Hematopoietic multipotent progenitor cell treated with erythropoietin and hydrocortisone succinate and interleukin-3 and kit ligand, for 6 days (in vitro differentiated cells): ENCODE measurements around the gene MON1A.
A peak's percentile ranks its signal among the peaks of the same experiment; 100 is the strongest.
"Not testable (repeated sequence)": the region's sequence is repeated elsewhere in the genome, so short reads cannot be mapped to it uniquely, and the experiment has no call there.

Experiments
- DNase-seq: peaks from one replicate; pipeline ENCODE4 v3.0.0-alpha.2; 2015

The MON1A gene, protein sequence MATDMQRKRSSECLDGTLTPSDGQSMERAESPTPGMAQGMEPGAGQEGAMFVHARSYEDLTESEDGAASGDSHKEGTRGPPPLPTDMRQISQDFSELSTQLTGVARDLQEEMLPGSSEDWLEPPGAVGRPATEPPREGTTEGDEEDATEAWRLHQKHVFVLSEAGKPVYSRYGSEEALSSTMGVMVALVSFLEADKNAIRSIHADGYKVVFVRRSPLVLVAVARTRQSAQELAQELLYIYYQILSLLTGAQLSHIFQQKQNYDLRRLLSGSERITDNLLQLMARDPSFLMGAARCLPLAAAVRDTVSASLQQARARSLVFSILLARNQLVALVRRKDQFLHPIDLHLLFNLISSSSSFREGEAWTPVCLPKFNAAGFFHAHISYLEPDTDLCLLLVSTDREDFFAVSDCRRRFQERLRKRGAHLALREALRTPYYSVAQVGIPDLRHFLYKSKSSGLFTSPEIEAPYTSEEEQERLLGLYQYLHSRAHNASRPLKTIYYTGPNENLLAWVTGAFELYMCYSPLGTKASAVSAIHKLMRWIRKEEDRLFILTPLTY

DNA sequence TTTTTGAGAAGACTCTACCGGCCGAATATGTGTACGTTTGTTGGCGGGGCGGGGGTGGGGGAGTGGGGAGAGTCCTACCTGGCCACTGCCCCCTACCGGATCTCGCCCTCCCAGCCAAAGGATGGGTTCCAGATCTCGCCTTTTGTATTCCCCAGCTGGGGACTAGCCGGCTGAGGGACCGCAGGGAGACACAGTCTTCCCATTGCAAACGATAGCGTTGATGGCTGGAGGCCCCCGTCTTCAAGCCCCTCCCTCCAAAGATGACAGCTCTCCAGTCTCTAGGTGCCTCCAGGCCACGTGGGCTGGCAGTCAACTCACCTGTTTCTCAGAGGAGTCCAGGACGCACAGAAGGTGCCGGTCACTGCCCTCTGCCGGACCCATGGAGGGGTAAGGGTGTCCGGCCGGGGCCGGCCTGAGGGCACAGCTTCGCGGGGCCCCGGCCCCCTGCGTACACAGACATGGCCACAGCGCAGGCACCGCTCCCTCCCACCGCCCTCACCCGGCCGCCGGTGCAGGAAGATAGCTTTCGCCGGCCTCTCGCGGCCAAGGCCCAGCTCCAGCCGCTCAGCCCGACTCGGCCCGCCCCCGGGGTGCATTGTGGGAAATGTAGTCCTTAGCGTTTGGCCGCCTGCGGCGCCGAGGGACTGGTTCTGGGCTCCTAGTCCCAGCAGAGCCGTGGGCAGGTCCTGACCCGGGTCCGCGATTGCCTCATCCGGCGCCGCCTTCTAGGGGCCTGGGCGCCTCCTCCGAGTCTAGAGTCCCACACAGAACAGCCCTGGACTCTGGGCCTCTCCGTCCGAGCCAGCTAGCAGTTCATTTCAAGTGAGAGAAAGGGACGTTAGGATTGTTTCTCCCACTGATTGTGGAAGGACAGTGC lies at the start of gene MON1A:
Gene MON1A (minus strand): TSS at position 521 of the 877 bp plus-strand sequence. CDS start 16,465 bp downstream, outside the sequence.
- DNase-seq = peak; percentile 95

DNA sequence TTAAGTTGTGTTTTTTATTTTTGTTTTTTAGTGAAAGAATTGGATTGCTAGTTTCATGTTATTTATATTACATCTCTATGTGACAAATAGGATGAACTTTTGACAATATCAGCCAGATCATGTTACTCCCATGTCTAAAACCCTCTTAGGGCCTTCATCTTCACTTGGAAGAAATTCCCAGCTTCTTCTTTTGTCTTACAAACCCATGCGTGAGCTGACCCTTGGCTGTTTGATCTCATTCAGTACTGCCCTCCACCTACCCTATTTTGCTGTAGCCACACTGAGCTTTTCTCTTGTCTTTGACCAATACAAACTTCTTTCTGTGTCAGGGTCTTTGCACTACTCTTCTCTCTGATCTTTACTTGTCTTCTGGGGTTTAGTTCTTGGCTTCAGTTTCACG lies 47.3 kb upstream of the MON1A start:
- no peak for DNase-seq

DNA sequence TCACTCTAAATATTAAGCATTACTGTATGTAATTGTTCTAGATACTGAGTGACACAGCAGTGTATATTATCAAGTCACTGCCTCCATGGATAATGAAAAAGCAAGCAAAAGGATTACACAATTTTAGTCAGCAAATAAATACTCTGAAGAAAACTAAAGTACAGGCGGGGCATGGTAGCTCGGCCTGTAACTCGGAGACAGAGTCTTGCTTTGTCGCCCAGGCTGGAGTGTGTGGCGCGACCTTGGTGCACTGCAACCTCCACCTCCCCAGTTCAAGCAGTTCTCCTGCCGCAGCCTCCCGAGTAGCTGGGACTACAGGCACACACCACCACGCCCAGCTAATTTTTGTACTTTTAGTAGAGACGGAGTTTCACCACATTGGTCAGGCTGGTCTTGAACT lies 43.0 kb upstream of the MON1A start:
- DNase-seq = no peak

DNA sequence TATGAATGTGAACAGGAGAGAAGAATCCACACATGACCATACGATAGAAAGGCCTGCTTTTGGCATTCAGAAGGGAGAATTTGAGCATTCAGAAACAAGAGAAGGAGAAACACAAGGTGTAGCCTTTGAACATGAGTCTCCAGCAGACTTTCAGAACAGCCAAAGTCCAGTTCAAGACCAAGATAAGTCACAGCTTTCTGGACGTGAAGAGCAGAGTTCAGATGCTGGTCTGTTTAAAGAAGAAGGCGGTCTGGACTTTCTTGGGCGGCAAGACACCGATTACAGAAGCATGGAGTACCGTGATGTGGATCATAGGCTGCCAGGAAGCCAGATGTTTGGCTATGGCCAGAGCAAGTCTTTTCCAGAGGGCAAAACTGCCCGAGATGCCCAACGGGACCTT lies 38.7 kb upstream of the MON1A start:
- DNase-seq = no peak

DNA sequence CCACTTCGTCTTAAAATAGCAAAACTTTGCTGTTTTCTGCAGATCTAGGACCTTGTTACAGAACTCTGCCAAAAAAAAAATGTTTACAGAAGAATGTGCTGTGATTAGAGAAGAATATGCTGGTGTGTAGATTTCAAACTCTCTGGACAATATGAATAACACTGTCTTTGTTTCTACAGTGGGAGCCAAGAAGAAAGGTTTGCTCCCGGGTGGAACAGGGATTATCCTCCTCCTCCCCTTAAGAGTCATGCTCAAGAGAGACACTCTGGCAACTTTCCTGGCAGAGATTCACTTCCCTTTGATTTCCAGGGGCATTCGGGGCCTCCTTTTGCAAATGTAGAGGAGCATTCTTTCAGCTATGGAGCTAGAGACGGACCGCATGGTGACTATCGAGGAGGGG lies 37.7 kb upstream of the MON1A start:
- DNase-seq = no peak

DNA sequence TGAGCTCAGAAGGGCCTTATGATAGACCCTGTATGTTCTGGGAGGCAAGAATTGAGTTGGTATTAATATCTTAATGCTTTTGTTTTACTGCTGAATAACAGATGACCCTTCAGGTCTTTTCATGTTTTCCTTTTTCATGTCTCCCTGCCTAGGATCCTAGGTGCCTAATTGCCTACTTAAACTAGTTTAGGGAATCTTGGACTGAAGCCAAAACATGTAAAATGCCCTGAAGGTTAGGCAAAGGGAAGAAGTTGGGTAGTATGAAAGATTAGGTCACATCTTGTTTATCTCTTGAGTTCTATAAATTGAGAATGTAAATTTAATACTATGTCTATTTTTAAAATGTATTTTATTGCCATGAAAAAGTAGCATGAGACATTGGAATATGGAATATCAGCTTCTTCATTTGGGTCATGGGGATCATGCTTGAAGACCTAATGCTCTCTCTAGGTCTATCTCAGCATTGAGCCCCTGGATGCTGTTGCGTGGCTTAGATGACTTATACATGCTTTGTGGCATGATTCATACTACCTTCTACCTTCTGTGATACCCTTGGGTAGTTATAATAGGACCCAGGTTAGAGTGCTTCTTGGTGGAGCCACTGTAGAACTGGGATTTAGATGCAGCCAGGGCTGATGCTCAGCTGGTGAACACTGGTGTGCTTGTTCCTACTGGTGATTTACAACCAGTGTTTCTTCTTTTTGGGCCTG lies 36.8 kb upstream of the MON1A start:
- no peak for DNase-seq

DNA sequence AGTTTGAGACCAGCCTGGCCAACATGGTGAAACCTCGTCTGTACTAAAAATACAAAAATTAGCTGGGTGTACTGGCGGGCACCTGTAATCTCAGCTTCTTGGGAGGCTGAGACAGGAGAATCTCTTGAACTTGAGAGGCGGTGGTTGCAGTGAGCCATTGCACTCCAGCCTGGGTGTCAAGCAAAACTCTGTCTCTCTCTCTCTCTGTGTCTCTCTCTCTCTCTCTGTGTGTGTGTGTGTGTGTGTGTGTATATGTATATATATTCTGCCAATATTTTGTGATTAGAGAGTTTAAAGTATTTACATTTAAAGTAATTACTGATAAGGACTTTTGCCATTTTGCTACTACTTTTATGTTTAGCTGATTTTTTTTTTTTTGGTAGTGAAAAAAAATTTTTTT lies 26.0 kb upstream of the MON1A start:
- DNase-seq = no peak

DNA sequence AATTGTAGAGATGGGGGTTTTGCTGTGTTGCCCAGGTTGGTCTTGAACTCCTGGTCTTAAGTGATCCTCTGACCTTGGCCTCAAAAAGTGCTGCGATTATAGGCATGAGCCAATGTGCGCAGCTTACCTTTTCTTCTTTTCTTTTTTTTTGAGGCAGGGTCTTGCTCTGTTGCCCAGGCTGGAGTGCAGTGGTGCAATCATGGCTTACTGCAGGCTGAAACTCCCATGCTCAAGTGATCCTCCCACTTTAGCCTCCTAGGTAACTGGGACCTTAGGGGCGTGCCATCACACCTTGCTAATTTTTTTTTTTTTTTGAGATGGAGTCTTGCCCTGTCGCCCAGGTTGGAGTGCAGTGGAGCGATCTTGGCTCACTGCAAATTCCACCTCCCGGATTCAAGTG lies 23.3 kb upstream of the MON1A start:
- no peak for DNase-seq

DNA sequence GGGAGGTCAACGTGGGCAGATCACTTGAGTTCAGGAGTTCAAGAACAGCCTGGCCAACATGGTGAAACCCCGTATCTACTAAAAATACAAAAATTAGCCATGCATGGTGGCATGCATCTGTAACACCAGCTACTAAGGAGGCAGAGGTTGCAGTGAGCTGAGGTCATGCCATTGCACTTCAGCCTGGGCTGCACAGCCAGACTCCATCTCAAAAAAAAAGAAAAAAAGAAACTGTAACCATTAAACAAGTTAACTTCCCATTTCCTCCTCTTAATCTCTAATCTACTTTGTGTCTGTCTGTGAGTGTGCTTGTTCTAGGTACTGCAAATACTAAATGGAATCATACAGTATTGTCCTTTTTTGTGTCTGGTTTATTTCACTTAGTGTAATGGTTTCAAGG lies 13.0 kb upstream of the MON1A start:
- peak; percentile 39 for DNase-seq

DNA sequence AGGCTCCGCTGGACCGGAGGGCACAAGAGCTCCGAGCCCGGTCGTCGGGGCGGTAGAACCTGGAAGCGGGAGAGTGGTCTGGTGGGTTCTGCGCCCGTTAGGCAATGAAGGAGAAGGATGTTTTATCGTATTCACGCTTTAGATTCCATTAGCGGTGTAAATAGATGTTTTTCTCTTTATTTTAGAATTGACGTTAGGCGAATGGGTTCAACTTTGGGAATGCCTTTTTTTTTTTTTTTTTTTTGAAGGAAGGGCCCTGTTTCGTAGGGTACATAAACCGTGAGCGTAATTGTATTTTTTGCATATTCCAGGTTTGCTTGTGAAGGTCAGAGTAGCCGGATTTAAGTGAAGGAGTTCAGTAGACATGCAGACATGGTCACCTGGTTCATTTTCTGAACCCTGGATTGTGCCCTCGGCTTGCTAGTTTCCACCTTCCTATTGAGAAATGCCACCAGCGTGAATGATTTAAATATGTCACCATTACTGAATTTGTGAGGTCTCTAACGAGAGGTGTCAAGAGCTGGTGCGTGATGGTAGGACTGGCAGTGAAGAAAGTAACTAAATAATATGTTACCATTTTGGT lies 11.1 kb upstream of the MON1A start:
- peak; percentile 24 for DNase-seq

DNA sequence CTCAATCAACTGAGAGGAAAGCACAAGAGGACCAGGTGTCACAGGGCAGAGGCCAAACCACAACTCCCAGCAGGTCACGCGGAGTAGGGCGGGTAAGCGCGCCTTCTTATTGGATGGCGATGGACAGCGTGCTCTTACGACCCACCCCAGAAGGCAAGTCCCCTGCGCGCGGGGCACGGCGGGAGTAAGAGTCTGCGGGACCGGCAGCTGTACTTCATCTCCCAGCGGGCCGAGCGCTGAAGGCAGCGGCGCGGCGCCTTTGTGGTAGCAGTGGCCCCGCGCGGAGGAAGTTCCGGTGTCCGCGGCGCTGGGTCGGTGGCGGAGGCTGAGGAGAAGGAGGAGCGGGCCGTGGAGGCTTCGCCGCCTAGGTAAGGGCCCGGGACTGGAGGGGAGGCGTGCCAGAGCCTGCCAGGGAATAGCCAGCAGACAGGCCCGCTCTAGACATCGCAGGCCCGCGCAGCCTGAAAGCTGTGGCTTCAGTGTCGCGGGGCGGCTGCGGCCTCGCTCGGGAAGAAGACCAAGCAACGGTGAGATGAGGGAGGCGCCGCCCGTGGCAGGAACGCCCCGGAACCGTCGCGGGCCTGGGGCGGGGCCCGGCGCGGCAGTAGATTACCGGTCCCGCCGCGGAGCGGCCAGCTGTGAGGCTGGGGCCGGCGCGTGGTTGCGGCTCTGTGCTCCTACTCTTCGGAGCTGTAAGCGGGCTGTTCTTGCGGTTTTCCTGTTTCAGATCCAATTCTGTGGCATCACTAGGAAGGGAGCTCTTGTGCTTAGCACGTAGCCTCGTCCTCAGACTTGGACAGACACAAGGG lies 10.5 kb upstream of the MON1A start, which contains the start of gene RBM6:
Gene RBM6 (plus strand): TSS at position 293 of the 809 bp plus-strand sequence. CDS start 22,492 bp downstream, outside the sequence.
- DNase-seq = peak; percentile 99

DNA sequence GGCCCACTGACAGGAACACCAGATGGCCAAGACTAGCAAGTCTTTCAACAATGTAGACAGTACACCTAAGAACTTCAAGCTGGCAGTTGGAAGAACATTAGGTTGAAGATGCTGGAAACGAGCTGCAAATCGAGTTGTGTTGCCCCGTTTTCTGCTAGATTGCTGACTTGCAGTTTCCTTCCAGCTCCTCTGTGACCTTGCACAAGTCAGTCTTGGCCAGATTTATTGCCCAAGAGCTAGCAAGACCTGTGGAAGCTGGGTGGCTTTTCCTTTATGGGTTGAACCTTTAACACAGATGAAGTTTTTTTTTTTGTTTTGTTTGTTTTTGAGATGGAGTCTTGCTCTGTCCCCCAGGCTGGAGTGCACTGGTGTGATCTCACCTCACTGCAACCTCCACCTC lies 7.5 kb upstream of the MON1A start:
- DNase-seq = peak; percentile 37

DNA sequence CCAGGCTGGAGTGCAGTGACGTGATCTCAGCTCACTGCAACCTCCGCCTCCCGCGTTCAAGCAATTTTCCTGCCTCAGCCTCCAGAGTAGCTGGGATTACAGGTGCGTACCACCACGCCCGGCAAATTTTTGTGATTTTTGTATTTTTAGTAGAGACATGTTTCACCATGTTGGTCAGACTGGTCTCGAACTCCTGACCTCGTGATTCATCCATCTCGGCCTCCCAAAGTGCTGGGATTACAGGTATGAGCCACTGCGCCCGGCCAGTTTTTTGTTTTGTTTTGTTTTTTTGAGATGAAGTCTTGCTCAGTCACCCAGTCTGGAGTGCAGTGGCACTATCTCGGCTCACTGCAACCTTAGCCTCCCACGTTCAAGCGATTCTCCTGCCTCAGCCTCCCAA lies 2.7 kb upstream of the MON1A start:
- not testable (repeated sequence) for DNase-seq

DNA sequence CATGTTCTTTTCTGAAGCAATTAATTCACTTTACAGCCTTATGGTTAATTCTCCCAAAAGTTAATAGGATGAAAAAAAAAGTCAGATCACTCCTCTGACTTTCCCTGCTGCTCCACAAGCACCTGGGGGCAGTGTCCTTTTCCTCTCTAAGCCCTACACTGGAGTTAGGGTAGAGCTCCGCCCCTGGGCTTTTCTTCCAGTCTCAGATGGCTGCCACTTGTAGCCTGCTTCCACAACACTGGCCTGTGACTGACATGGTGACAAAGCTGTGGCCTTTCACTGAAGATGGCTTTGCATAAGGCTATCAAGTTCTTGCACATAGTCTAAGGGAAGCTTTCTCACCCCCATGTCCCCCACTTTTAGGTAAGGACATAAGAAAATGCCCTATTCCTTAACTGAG lies 1.3 kb upstream of the MON1A start:
- DNase-seq = peak; percentile 49

DNA sequence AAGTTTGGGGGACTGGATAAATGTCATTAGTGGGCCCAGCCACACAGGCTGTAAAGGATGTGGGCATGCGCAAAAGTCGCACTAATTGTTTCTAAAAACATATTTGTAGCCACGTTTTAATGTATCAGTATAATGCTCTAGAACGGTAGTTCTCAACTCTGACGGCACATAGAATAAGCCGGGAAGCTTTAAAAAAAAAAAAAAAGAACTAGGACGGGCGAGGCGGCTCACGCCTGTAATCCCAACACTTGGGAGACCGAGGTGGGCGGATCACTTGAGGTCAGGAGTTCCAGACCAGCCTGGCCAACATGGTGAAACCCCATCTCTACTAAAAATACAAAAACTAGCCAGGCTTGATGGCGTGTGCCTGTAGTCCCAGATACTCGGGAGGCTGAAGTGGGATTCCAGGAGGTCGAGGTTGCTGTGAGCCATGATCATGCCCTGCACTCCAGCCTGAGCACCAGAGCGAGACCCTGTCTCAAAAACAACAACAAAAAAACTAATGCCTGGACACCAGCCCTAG lies 618 bp upstream of the MON1A start:
- DNase-seq = no peak

DNA sequence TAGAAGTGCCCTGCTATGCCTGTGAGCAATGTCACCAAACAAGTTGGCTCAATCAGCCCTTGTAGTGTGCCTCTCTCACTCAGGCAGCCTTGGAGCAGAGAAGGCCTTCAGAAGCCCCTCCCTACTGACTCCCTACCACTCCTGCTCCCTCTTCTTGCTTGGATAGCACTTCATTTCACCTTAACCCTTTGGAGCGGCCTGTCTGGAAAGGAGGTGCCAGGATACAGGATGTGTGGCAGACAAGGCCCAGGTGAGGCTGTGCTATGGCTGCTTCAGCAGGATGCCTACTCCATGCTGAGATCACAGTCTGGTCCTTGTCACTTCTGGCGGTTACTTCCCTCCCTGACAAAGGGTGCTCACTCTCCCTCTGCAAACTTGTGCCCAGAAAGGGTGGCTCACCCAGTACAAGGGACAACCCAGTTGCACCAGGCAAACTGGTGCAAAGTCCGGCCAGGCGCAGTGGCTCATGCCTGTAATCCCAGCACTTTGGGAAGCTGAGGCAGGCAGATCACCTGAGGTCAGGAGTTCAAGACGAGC lies 1.1 kb downstream of the MON1A start:
- no peak for DNase-seq

DNA sequence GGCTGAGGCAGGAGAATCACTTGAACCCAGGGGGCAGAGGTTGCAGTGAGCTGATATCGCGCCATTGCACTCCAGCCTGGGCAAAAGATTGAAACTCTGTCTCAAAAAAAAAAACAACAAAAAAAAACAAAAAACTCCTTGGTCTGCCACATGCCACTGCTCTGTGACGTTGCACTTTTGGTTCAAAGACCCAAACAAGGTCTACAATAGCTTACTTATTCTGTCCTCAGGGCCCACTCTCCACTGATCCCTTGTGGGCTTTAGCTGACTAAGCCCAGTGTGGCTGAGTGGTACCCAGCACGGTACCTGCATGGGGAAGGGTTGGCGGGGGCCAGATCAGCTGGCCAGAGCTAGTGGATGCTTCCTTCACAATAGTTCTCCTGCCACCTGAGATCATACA lies 1.8 kb downstream of the MON1A start:
- no peak for DNase-seq

DNA sequence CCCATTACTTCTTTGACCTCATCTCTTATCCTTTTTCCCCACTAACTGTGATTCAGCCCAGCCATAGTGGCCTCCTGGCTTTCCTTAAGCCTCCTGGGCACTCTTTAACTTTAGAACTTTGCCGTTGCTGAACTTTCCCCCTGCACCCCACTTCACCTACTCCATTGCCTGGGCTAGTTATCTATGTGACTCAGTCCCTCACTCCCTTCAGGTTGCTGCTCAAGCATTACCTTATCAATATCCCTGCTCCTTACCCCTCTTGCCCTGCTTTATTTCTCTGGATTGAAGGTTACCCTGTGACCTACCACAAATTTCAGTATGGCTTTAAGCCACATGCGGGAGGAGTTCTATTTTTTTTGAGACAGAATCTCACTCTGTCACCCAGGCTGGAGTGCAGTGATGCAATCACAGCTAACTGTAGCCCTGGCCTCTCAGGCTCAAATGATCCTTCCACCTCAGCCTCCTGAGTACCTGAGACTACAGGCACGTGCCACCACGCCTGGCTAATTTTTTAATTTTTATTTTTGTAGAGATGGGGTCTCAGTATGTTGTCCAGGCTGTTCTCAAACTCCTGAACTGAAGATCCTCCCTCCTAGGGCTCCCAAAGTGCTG lies 3.4 kb downstream of the MON1A start:
- DNase-seq = no peak

DNA sequence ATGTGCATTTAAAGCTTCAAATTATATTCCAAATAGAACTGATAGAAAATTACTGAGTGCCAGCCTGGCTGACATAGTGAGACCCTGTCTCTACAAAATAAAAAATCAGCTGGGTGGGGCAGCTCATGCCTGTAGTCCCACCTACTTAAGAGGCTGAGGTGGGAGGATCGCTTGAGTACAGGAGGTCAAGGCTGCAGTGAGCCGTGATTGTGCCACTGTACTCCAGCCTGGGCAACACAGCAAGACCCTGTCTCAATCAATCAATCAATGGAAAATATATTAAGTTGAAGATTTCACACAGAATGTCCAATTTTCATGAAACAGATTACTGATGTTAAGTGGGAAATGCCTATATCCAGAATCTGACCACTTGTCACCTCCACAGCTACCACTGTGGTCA lies 4.1 kb downstream of the MON1A start:
- no peak for DNase-seq

DNA sequence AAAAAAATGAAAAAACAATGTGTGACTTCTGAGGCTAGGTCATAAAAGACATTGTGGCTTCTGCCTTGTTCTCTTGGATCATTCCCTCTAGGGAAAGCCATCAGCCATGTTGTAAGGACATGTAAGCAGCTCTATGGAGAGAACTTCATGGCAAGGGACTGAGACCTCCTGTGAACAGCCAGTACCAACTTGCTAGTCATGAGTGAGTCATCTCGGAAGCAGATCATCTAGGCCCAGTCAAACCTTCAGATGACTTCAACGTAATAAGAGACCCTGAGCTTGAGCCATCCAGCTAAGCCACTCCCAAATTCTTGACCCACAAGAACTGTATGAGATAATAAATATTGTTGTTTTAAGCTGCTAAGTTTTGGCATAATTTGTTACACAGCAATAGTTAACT lies 4.9 kb downstream of the MON1A start:
- DNase-seq = no peak
